GM12878 (cell line): ENCODE results near the gene ZDHHC9. TPM values are rescaled to one million over a fixed set of nuclear protein-coding genes. Genes with fewer than 3 reads are reported as not detected.

ENCODE experiments used
- ASH2L ChIP-seq: fragments of 300-600, 200-600 bp; sonication (generic); IDR thresholded peaks from 2 replicates; pipeline ENCODE4 v1.6.1; 2017; ENCODE audit warnings: low read depth, mild to moderate bottlenecking, borderline replicate concordance
- ATF7 ChIP-seq: fragments of 450-650 bp; IDR thresholded peaks from 2 replicates; pipeline ENCODE4 v1.6.1; 2016; ENCODE audit warnings: low read depth, mild to moderate bottlenecking
- BRCA1 ChIP-seq: IDR thresholded peaks from 2 replicates; pipeline ENCODE4 v1.6.1; 2011; ENCODE audit warnings: low read depth, low read length, improper control_type of control experiment
- CHD1 ChIP-seq: IDR thresholded peaks from 2 replicates; pipeline ENCODE4 v1.6.1; 2012; ENCODE audit warnings: low read depth, low read length, improper control_type of control experiment
- GATAD2B ChIP-seq: fragments of 450-650 bp; conservative IDR thresholded peaks from 2 replicates; pipeline ENCODE4 v1.6.1; 2017; ENCODE audit warnings: low read depth, mild to moderate bottlenecking, moderate library complexity
- KAT2A ChIP-seq: conservative IDR thresholded peaks from 2 replicates; pipeline ENCODE4 v1.6.1; 2011; ENCODE audit warnings: low read depth, low read length; ENCODE audit not compliant: control insufficient read depth
- KDM1A ChIP-seq: fragments of 200-600 bp; sonication (generic); IDR thresholded peaks from 2 replicates; pipeline ENCODE4 v1.6.1; 2016; ENCODE audit warnings: borderline replicate concordance
- NKRF ChIP-seq: fragments of 450-650 bp; conservative IDR thresholded peaks from 2 replicates; pipeline ENCODE4 v1.6.1; 2017; ENCODE audit warnings: mild to moderate bottlenecking, moderate library complexity
- NR2C1 ChIP-seq: fragments of 450-650 bp; IDR thresholded peaks from 2 replicates; pipeline ENCODE4 v1.6.1; 2017; ENCODE audit warnings: antibody characterized with exemption, mild to moderate bottlenecking, moderate library complexity
- POLR2AphosphoS2 ChIP-seq: IDR thresholded peaks from 2 replicates; pipeline ENCODE4 v1.6.1; 2011; ENCODE audit warnings: low read depth, mild to moderate bottlenecking, low read length, improper control_type of control experiment, moderate library complexity
- RAD51 ChIP-seq: fragments of 450-650 bp; IDR thresholded peaks from 2 replicates; pipeline ENCODE4 v1.6.1; 2016; ENCODE audit warnings: moderate library complexity, mild to moderate bottlenecking, inconsistent platforms
- RCOR1 ChIP-seq: conservative IDR thresholded peaks from 2 replicates; pipeline ENCODE4 v1.6.1; 2012; ENCODE audit warnings: low read depth, low read length, improper control_type of control experiment
- SIX5 ChIP-seq: IDR thresholded peaks from 2 replicates; pipeline ENCODE4 v1.6.1; 2011; ENCODE audit warnings: mild to moderate bottlenecking, low read depth, low read length, moderate library complexity; ENCODE audit not compliant: severe bottlenecking
- YY1 ChIP-seq: IDR thresholded peaks from 2 replicates; pipeline ENCODE4 v1.6.1; 2011; ENCODE audit warnings: low read depth, mild to moderate bottlenecking, low read length
- polyA plus RNA-seq, 11 experiments: library from polyadenylated mRNA; depleted of rRNA in 4 of 11; unstranded in 6 of 11; stranded (reverse) in 5 of 11; fragments of >200 nt; fragmentation: Nextera tagmentation in 4 of 11; fragmentation: Illumina TruSeq in 1 of 11; extraction: Ambion mirVana in 4 of 11; extraction: Trizol in 1 of 11; gene quantifications; 1 replicate in 1 of 11; 2 replicates in 10 of 11; pipeline versions ENCODE4 v1.2.1 to v1.2.3, GENCODE V29; 2011 to 2016; ENCODE audit warnings: inconsistent platforms in 2 of 11, missing spikeins in 2 of 11, low read depth in 1 of 11
- total RNA-seq, 4 experiments: library from RNA; depleted of rRNA in 3 of 4; stranded (reverse); fragments of >200 nt in 3 of 4; fragmentation: Illumina TruSeq in 1 of 4; extraction: Trizol in 1 of 4; gene quantifications; 2 replicates each; pipeline versions ENCODE4 v1.2.1 to v1.2.3, GENCODE V29; 2013 to 2021
- TF ChIP-seq, protein P1 (sequence below): IDR thresholded peaks from 2 replicates; pipeline ENCODE4 v1.6.1; 2012; ENCODE audit warnings: low read depth, low read length, improper control_type of control experiment
- TF ChIP-seq, protein P2 (sequence below): fragments of 450-650 bp; IDR thresholded peaks from 2 replicates; pipeline ENCODE4 v1.6.1; 2017; ENCODE audit warnings: low read depth, mild to moderate bottlenecking, moderate library complexity
- TF ChIP-seq, protein P3 (sequence below): fragments of 450-650 bp; IDR thresholded peaks from 2 replicates; pipeline ENCODE4 v1.6.1; 2017; ENCODE audit warnings: mild to moderate bottlenecking, moderate library complexity
- TF ChIP-seq, protein P4 (sequence below): fragments of 450-650 bp; IDR thresholded peaks from 2 replicates; pipeline ENCODE4 v1.6.1; 2016; ENCODE audit warnings: mild to moderate bottlenecking, moderate library complexity, borderline replicate concordance

Gene ZDHHC9
- total and polyA plus RNA-seq, 10 of the 15 experiments (the other 5 are each of a cell fraction or from before 2014, with no cell fraction given) = 1.8 to 13.0 (median 5.4) TPM

DNA sequence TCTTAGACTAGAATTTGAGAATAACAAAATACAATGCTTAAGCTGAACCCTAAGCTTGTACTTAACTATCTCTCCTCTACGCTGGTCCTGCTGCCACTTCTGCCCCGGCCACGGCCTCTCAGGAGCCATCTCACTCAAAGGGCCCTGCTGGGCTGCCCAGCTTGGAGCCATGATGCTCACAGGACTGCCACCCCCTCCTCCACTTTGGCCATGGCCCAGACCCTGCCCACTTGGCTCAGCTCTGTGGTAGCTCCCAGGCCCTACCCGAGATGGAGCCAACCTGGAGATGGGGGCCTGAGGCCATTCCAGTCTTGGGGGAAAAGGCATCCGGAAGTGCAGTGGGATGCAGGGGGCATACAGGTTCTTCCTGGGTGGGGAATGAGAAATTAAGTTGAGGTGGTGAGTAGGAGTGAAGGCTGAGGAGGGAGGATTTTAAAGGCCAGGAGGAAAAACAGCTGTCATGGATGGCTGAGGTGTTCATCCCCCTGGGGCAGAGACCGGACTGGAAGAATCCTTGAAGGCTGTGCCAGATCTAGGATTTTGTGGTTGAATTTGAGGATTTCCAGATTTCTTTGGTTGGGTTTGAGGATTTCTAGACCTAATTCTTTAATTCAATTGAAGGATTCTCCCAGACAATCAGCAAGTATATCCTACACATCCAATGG is 63.1 kb downstream of the ZDHHC9 start (continued):
- TF ChIP-seq GATAD2B (peak; percentile 20; the same call in 1 of the 2 replicates), ATF7 (no peak), YY1 (0 out of 2 replicates have a peak, but pooled peaks have one; percentile 22), BRCA1 (no peak), RCOR1 (no peak), NR2C1 (no peak), RAD51 (no peak), ASH2L (no peak), POLR2AphosphoS2 (0 out of 2 replicates have a peak, but pooled peaks have one; percentile 7), CHD1 (0 out of 2 replicates have a peak, but pooled peaks have one; percentile 25), SIX5 (no peak), NKRF (no peak), KAT2A (no peak), KDM1A (no peak)
- TF ChIP-seq, protein P1, sequence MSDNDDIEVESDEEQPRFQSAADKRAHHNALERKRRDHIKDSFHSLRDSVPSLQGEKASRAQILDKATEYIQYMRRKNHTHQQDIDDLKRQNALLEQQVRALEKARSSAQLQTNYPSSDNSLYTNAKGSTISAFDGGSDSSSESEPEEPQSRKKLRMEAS = no peak
- TF ChIP-seq, protein P2, sequence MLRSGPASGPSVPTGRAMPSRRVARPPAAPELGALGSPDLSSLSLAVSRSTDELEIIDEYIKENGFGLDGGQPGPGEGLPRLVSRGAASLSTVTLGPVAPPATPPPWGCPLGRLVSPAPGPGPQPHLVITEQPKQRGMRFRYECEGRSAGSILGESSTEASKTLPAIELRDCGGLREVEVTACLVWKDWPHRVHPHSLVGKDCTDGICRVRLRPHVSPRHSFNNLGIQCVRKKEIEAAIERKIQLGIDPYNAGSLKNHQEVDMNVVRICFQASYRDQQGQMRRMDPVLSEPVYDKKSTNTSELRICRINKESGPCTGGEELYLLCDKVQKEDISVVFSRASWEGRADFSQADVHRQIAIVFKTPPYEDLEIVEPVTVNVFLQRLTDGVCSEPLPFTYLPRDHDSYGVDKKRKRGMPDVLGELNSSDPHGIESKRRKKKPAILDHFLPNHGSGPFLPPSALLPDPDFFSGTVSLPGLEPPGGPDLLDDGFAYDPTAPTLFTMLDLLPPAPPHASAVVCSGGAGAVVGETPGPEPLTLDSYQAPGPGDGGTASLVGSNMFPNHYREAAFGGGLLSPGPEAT = no peak
- TF ChIP-seq, protein P3, sequence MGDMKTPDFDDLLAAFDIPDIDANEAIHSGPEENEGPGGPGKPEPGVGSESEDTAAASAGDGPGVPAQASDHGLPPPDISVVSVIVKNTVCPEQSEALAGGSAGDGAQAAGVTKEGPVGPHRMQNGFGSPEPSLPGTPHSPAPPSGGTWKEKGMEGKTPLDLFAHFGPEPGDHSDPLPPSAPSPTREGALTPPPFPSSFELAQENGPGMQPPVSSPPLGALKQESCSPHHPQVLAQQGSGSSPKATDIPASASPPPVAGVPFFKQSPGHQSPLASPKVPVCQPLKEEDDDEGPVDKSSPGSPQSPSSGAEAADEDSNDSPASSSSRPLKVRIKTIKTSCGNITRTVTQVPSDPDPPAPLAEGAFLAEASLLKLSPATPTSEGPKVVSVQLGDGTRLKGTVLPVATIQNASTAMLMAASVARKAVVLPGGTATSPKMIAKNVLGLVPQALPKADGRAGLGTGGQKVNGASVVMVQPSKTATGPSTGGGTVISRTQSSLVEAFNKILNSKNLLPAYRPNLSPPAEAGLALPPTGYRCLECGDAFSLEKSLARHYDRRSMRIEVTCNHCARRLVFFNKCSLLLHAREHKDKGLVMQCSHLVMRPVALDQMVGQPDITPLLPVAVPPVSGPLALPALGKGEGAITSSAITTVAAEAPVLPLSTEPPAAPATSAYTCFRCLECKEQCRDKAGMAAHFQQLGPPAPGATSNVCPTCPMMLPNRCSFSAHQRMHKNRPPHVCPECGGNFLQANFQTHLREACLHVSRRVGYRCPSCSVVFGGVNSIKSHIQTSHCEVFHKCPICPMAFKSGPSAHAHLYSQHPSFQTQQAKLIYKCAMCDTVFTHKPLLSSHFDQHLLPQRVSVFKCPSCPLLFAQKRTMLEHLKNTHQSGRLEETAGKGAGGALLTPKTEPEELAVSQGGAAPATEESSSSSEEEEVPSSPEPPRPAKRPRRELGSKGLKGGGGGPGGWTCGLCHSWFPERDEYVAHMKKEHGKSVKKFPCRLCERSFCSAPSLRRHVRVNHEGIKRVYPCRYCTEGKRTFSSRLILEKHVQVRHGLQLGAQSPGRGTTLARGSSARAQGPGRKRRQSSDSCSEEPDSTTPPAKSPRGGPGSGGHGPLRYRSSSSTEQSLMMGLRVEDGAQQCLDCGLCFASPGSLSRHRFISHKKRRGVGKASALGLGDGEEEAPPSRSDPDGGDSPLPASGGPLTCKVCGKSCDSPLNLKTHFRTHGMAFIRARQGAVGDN = peak; percentile 21
- TF ChIP-seq, protein P4, sequence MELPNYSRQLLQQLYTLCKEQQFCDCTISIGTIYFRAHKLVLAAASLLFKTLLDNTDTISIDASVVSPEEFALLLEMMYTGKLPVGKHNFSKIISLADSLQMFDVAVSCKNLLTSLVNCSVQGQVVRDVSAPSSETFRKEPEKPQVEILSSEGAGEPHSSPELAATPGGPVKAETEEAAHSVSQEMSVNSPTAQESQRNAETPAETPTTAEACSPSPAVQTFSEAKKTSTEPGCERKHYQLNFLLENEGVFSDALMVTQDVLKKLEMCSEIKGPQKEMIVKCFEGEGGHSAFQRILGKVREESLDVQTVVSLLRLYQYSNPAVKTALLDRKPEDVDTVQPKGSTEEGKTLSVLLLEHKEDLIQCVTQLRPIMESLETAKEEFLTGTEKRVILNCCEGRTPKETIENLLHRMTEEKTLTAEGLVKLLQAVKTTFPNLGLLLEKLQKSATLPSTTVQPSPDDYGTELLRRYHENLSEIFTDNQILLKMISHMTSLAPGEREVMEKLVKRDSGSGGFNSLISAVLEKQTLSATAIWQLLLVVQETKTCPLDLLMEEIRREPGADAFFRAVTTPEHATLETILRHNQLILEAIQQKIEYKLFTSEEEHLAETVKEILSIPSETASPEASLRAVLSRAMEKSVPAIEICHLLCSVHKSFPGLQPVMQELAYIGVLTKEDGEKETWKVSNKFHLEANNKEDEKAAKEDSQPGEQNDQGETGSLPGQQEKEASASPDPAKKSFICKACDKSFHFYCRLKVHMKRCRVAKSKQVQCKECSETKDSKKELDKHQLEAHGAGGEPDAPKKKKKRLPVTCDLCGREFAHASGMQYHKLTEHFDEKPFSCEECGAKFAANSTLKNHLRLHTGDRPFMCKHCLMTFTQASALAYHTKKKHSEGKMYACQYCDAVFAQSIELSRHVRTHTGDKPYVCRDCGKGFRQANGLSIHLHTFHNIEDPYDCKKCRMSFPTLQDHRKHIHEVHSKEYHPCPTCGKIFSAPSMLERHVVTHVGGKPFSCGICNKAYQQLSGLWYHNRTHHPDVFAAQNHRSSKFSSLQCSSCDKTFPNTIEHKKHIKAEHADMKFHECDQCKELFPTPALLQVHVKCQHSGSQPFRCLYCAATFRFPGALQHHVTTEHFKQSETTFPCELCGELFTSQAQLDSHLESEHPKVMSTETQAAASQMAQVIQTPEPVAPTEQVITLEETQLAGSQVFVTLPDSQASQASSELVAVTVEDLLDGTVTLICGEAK = no peak
